ENCODE results near the gene KDM6A. TPM values are rescaled to one million over a fixed set of nuclear protein-coding genes. Genes with fewer than 3 reads are reported as not detected.
"Not testable (repeated sequence)": the region's sequence is repeated elsewhere in the genome, so short reads cannot be mapped to it uniquely, and the experiment has no call there.

Gene KDM6A
- polyA plus RNA-seq, 1 donor (not counting 4 experiments of a cell fraction or from before 2014, with no cell fraction given) = 64.2 TPM

- dilution Hi-C loops (cut with MboI; ENCODE audit: extremely low pct_ligation_motif_present, low sequenced_read_pairs) = no loop called here
- FAIRE-seq = peak; percentile 34
- H3K27ac ChIP-seq (ENCODE audit: control insufficient read depth, insufficient read depth, low read length) = no peak overlapping the region
Observed at GRCh38 chrX:45056428-45057145, 183.6 kb downstream of the KDM6A start.

GRCh38 chrX:45059906-45060305 is 186.9 kb downstream of the KDM6A start:
- H3K4me2 ChIP-seq (ENCODE audit: control insufficient read depth, extremely low read depth, insufficient read depth, low read depth, low read length); H3K9me3 ChIP-seq (ENCODE audit: control insufficient read depth, low read depth, low read length); H3K27ac ChIP-seq (ENCODE audit: control insufficient read depth, insufficient read depth, low read length); H3K4me3 ChIP-seq (ENCODE audit: control insufficient read depth in 2 of 3, extremely low read depth in 1 of 3, insufficient read depth in 2 of 3, low read depth in 1 of 3, low read length in 3 of 3); H3K79me2 ChIP-seq (ENCODE audit: control insufficient read depth, insufficient read depth, low read length); H3K9me1 ChIP-seq (ENCODE audit: control insufficient read depth, extremely low read depth, insufficient read depth, low read length); dilution Hi-C loops (cut with MboI; ENCODE audit: extremely low pct_ligation_motif_present, low sequenced_read_pairs); H3K9ac ChIP-seq (ENCODE audit: control insufficient read depth, extremely low read depth, insufficient read depth, low read length); H4K20me1 ChIP-seq (ENCODE audit: control insufficient read depth, extremely low read depth, insufficient read depth, low read length); FAIRE-seq; H2AFZ ChIP-seq (ENCODE audit: control insufficient read depth, low read length); H3K27me3 ChIP-seq (ENCODE audit: control insufficient read depth, extremely low read depth, insufficient read depth, low read length); DNase-seq (ENCODE audit: low read depth, low spot score); H3K4me1 ChIP-seq (ENCODE audit: control insufficient read depth, extremely low read depth, insufficient read depth, low read length): not testable (repeated sequence)
- H3K36me3 ChIP-seq (ENCODE audit: control insufficient read depth in 2 of 2, extremely low read depth in 1 of 2, insufficient read depth in 2 of 2, low read length in 2 of 2) = peaks cover 11 to 12% of the 10 kb centered on the region in 2 experiments

More at GRCh38 chrX:45056428-45057145, 183.6 kb downstream of the KDM6A start:
- Histone ChIP-seq H3K4me3 (ENCODE audit: control insufficient read depth in 2 of 3, extremely low read depth in 1 of 3, insufficient read depth in 2 of 3, low read depth in 1 of 3, low read length in 3 of 3) (no peak overlapping the region), H3K4me2 (ENCODE audit: control insufficient read depth, extremely low read depth, insufficient read depth, low read depth, low read length) (no peak overlapping the region), H3K9me3 (ENCODE audit: control insufficient read depth, low read depth, low read length) (no peaks in the 10 kb centered on the region), H4K20me1 (ENCODE audit: control insufficient read depth, extremely low read depth, insufficient read depth, low read length) (no peaks in the 10 kb centered on the region), H3K79me2 (ENCODE audit: control insufficient read depth, insufficient read depth, low read length) (peaks cover 4% of the 10 kb centered on the region), H3K9me1 (ENCODE audit: control insufficient read depth, extremely low read depth, insufficient read depth, low read length) (no peaks in the 10 kb centered on the region), H2AFZ (ENCODE audit: control insufficient read depth, low read length) (no peak overlapping the region), H3K36me3 (ENCODE audit: control insufficient read depth in 2 of 2, extremely low read depth in 1 of 2, insufficient read depth in 2 of 2, low read length in 2 of 2) (peaks cover 7 to 9% of the 10 kb centered on the region in 2 experiments), H3K27me3 (ENCODE audit: control insufficient read depth, extremely low read depth, insufficient read depth, low read length) (no peaks in the 10 kb centered on the region), H3K9ac (ENCODE audit: control insufficient read depth, extremely low read depth, insufficient read depth, low read length) (no peak overlapping the region), H3K4me1 (ENCODE audit: control insufficient read depth, extremely low read depth, insufficient read depth, low read length) (no peaks in the 10 kb centered on the region)
- DNase-seq (ENCODE audit: low read depth, low spot score) = no peak
- TF ChIP-seq CTCF (optimal IDR thresholded peaks at IDR 0.05 in 1 of 3, IDR thresholded peaks at IDR 0.05 in 1 of 3, conservative IDR thresholded peaks at IDR 0.05 in 1 of 3; ENCODE audit: extremely low read depth in 1 of 3, insufficient read depth in 2 of 3, low read length in 3 of 3) = no peak
- TF ChIP-seq EZH2 (IDR thresholded peaks at IDR 0.05; ENCODE audit: low read length) = no peak
